T-helper 1 cell treated with Interleukin-12 subunit alpha and Interleukin-12 subunit beta and Interleukin-4 antibody, amounts not matched to agents 30 ng/mL and 1 ng/mL, for 36 hours (primary cell): ENCODE measurements around the gene C17orf114. TPM values are rescaled to one million over a fixed set of nuclear protein-coding genes. Genes with fewer than 3 reads are reported as not detected.

Experiments used
- total RNA-seq: library from RNA; stranded (reverse); gene quantifications from 2 replicates; pipeline ENCODE4 v1.2.3, GENCODE V29; 2022

The C17orf114 gene

Other genes starting within 250 kb of the C17orf114 start
- 87.3 and 90.1 TPM in 2 replicates for gene MYBBP1A, start 246.9 kb downstream of the C17orf114 start, total RNA-seq
- gene GGT6, start 241.8 kb downstream of the C17orf114 start, total RNA-seq: not detected in 2 replicates
- gene SMTNL2, start 217.8 kb downstream of the C17orf114 start, total RNA-seq: not detected in 2 replicates
- gene ALOX15, start 160.7 kb downstream of the C17orf114 start, total RNA-seq: not detected in 2 replicates
- 89.6 and 92.0 TPM in 2 replicates for gene PELP1, start 98.2 kb downstream of the C17orf114 start, total RNA-seq
- gene ARRB2, start 91.7 kb downstream of the C17orf114 start, total RNA-seq: 335 and 345 TPM in 2 replicates
- 20.3 and 22.6 TPM in 2 replicates for gene MED11, start 70.9 kb downstream of the C17orf114 start, total RNA-seq
- gene ZMYND15, start 62.5 kb downstream of the C17orf114 start, total RNA-seq: 0.10 and 0.12 TPM in 2 replicates
- gene CXCL16, start 62.4 kb downstream of the C17orf114 start, total RNA-seq: 3.3 and 4.4 TPM in 2 replicates
- 0.22 and 0.83 TPM in 2 replicates for gene TM4SF5, start 30.4 kb downstream of the C17orf114 start, total RNA-seq
- 0.51 TPM in 1 of 2 replicates, not detected in the other for gene VMO1, start 16.0 kb downstream of the C17orf114 start, total RNA-seq
- not detected in 2 replicates for gene GLTPD2, start 13.4 kb downstream of the C17orf114 start, total RNA-seq
- gene PSMB6, start 6.2 kb downstream of the C17orf114 start, total RNA-seq: 160 and 163 TPM in 2 replicates
- 34.8 and 37.2 TPM in 2 replicates for gene PLD2, start 4.8 kb upstream of the C17orf114 start, total RNA-seq
- 115 and 120 TPM in 2 replicates for gene MINK1, start 31.0 kb upstream of the C17orf114 start, total RNA-seq
- gene C17orf107, start 97.2 kb upstream of the C17orf114 start, total RNA-seq: 0.95 and 1.3 TPM in 2 replicates
- gene CHRNE, start 100.8 kb upstream of the C17orf114 start, total RNA-seq: 0.78 and 0.88 TPM in 2 replicates
- gene GP1BA, start 129.9 kb upstream of the C17orf114 start, total RNA-seq: not detected in 2 replicates
- gene SLC25A11, start 137.7 kb upstream of the C17orf114 start, total RNA-seq: 95.7 and 96.0 TPM in 2 replicates
- gene RNF167, start 137.9 kb upstream of the C17orf114 start, total RNA-seq: 267 and 323 TPM in 2 replicates
- gene PFN1, start 146.2 kb upstream of the C17orf114 start, total RNA-seq: 2,251 and 2,270 TPM in 2 replicates
- 37.9 and 38.1 TPM in 2 replicates for gene ENO3, start 148.8 kb upstream of the C17orf114 start, total RNA-seq
- 60.0 and 63.9 TPM in 2 replicates for gene SPAG7, start 165.5 kb upstream of the C17orf114 start, total RNA-seq
- gene CAMTA2, start 185.3 kb upstream of the C17orf114 start, total RNA-seq: 88.9 and 95.0 TPM in 2 replicates
- 0.22 and 0.76 TPM in 2 replicates for gene INCA1, start 195.2 kb upstream of the C17orf114 start, total RNA-seq
- gene KIF1C, start 195.6 kb upstream of the C17orf114 start, total RNA-seq: 52.9 and 56.7 TPM in 2 replicates
- gene SLC52A1, start 233.1 kb upstream of the C17orf114 start, total RNA-seq: 0.29 and 0.51 TPM in 2 replicates